GM18951 (cell line): ENCODE results near the gene WDSUB1.

Experiments used
- POLR2A ChIP-seq: IDR thresholded peaks from 4 replicates; pipeline ENCODE4 v1.6.1; 2011; ENCODE audit warnings: mild to moderate bottlenecking; ENCODE audit not compliant: insufficient read length, insufficient read depth; ENCODE audit errors: extremely low read depth
- in situ Hi-C: fragments of 300-500 bp; cut with MboI; formaldehyde crosslinking; loops from one replicate; pipeline ENCODE4 v1.12.0; 2022; ENCODE audit warnings: low sequenced_read_pairs, mixed read lengths, inconsistent platforms; ENCODE audit not compliant: unreplicated experiment

The WDSUB1 gene

GRCh38 chr2:159226059-159226461 is 60.4 kb downstream of the WDSUB1 start:
- in situ Hi-C loops = no loop called here
- TF ChIP-seq POLR2A = no peak

GRCh38 chr2:159225025-159226016 is 61.2 kb downstream of the WDSUB1 start:
- no peak for TF ChIP-seq POLR2A
- in situ Hi-C loops = no loop called here

GRCh38 chr2:159224061-159224813 is 62.3 kb downstream of the WDSUB1 start:
- no peak for TF ChIP-seq POLR2A
- in situ Hi-C loops = no loop called here

GRCh38 chr2:159219394-159219998 is 67.0 kb downstream of the WDSUB1 start:
- TF ChIP-seq POLR2A = no peak
- in situ Hi-C loops = no loop called here

GRCh38 chr2:159218389-159218788 is 68.1 kb downstream of the WDSUB1 start:
- no peak for TF ChIP-seq POLR2A
- in situ Hi-C loops = no loop called here

- in situ Hi-C loops = no loop called here
These were observed 68.8 kb downstream of the WDSUB1 start for GRCh38 chr2:159217676-159218075.

DNA sequence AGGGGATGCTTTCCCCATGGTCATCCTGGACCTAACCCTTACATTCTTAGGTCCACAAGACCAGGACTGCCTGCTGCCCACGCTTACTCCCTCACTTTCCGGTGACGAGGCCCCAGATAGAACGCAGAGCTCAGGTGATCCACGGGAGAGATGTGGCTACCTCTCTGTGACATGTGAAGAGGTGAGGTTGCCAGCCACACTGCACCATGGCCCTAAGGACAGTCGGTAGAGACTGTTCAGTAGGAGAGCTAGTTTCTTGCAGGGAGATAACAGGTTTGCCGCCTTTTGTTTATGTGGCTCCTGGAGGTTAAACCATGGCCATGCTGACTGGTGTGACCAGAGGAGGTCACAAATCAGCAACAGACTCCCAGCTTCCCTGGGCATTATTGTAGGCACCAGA is 71.4 kb downstream of the WDSUB1 start:
- in situ Hi-C loops = no loop called here
- TF ChIP-seq POLR2A = no peak

More at GRCh38 chr2:159217676-159218075, 68.8 kb downstream of the WDSUB1 start:
- no peak for TF ChIP-seq POLR2A

GRCh38 chr2:159214325-159214865 is 72.1 kb downstream of the WDSUB1 start:
- no peak for TF ChIP-seq POLR2A
- in situ Hi-C loops = no loop called here

DNA sequence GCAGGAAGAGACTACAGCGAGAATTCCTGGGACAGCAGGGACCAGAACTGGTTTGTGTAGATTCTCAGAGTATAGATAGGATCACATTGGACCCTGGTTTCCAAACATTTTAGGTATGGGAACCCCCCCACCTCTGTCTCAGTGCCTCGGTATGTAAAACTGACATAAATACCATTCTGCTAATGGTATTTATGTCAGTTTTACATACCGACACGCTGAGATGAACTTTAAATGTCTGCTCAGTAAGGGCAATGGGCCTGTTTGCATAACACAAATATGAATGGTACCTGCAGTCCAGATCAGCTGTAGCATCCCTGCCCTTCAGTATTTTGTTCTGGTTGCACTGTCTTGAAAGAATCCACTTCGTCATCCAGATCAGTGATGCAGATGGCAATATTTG is 73.2 kb downstream of the WDSUB1 start:
- no peak for TF ChIP-seq POLR2A
- in situ Hi-C loops = no loop called here

DNA sequence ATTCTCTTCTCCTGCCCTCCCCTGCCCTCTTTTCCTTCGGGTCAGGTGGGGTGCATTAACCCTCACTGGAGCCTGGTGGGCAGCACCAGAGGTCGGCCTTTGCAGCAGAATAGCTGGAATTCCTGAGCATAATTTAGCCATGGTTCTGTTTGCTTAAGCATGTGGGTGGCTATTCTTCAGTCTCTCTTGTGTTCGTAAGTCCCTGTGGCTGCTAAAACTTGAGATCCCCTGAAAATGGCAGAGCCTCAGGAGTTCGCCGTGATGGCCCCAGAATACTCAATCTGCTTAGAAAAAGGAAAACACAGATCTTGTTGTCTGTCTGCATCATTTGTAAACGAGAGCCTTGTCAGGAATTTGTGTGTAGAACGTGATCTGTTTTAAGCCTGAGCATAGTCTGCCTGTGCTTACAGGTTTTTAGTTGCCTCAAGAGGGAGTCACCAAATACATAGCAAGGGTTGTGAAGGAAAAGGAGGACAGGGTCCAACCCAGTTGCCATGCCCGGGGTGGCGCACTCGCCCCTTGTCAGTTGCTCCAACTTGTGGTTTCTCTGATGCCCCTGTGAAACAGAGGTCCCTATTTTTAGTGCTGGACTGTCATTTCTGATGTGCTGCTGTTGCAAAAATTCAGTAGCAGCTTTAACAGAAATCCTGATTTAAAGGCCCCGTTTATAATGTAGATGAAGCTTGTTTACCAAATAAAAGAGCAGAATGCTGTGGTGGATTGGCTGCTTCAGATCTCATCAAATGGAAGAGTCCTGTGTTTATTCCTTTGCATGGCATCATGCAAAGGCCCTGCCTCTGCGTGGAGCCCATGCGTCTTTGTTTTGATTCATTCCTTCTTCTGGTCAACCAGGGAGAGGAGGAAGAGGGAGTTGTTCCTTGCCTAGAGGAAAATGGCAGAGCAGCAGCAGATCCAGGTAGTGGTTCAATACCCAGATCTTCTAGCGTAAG is 74.8 kb downstream of the WDSUB1 start:
- in situ Hi-C loops = no loop called here
- no peak for TF ChIP-seq POLR2A

DNA sequence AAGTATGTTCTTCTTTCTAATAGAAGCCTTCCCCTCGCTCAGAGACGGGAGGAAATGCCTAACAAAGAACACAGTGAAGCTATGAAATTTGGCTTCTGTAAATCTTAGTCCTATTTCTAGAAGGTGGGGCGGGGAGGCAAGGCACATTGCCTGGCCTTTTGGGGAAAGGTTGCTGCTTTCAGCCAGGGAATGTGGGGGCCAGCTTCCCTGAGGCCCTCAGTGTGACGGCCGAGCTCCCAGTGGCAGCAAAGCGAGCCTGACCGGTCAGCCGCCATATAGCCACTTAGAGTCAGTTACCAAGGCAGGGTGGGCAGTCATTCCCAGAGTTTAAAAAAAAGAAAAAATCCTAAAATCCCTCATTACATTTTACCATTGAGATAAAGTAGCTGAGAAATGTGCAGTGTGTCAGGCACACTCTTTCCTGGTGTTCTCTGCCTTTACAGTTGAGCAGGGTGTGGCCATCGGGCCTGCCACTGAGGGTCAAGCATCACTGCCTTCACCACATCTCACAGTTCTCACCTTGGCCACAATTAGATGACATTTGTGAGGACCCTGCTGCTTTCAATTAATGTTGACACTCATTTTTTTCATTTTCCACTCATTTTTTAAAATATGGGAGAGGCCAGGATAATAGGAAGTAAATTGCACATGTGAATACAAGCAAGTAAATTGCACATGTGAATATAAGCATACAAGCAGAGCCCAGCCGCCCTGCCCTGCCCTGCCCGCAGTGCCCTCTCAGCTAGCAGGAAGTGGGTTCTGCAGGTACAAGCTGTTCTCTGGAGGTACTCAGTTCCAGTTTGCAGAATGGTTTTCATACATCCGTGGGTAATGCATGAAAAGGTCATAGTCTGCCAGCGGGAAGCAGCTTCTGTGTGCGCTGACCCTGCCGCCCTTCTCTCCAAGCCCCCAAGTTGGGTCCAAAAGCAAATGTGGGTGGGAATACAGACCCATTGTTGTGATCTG is 76.9 kb downstream of the WDSUB1 start:
- no peak for TF ChIP-seq POLR2A
- in situ Hi-C loops = no loop called here

DNA sequence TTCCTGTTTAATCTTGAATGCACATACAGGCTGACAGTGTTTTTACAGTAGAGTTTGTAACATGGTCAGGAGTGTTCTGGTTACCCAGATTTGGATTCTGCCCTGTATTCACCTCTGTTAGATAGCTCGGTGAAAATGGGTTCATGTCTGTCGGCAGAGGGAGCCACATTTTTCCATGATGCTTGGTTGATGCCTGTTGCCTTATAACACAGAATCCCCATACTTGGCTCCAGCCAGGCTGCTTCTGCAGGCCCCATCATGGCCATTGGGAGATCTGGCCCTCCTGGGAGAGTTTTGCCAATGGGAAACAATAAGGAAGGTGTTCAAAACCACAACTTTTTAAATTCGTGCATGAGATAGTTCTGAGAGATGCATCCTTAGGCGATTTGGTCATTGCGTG is 78.1 kb downstream of the WDSUB1 start:
- in situ Hi-C loops = no loop called here
- TF ChIP-seq POLR2A = no peak
